IMR-90 (cell line): Measurements from ENCODE around the gene HNRNPC. TPM values are rescaled to one million over a fixed set of nuclear protein-coding genes. Genes with fewer than 3 reads are reported as not detected.
"Not testable (repeated sequence)": the region's sequence is repeated elsewhere in the genome, so short reads cannot be mapped to it uniquely, and the experiment has no call there.

Experiments used
- ATAC-seq: fragments of 200-7000 bp; cut with Tn5 transposase; 2 replicates; pipeline ENCODE4 v1.9.1; 2020; ENCODE audit warnings: low read depth, mild to moderate bottlenecking, moderate library complexity
- BruUV-seq: library from RNA; stranded (reverse); fragments of 400-500 nt; replicated peaks from 2 replicates; lab custom pipeline; 2021; lab: Mats Ljungman, UMichigan
- CTCF ChIA-PET: fragments of 300-600 bp; formaldehyde crosslinking; extraction: SDS; loops from one replicate; lab custom pipeline; 2021; ENCODE audit warnings: antibody characterized with exemption; lab: Yijun Ruan, JAX
- POLR2A ChIA-PET: fragments of 300-600 bp; sonication (Branson Sonifier 250); formaldehyde crosslinking; loops from one replicate; lab custom pipeline; 2022; ENCODE audit warnings: antibody characterized with exemption; ENCODE audit not compliant: unreplicated experiment; lab: Charles Lee
- DNase-seq: peaks from one replicate; pipeline ENCODE4 v3.0.0; 2013
- H2AFZ ChIP-seq: replicated peaks from 2 replicates; pipeline ENCODE3; 2013; ENCODE audit warnings: low read length, mild to moderate bottlenecking; ENCODE audit not compliant: poor library complexity
- H2AK5ac ChIP-seq: 2 replicates; pipeline ENCODE4 v1.6.1; 2013; ENCODE audit warnings: low read depth, low read length, inconsistent platforms
- H2AK9ac ChIP-seq: replicated peaks from 2 replicates; pipeline ENCODE3; 2013; ENCODE audit warnings: mild to moderate bottlenecking, low read depth, low read length, moderate library complexity; ENCODE audit not compliant: poor library complexity
- H2BK120ac ChIP-seq: 2 replicates; pipeline ENCODE4 v1.6.1; 2013; ENCODE audit warnings: low read depth, low read length, inconsistent platforms
- H2BK15ac ChIP-seq: 3 replicates; pipeline ENCODE4 v1.6.1; 2013; ENCODE audit warnings: low read depth, low read length, inconsistent platforms
- H2BK20ac ChIP-seq: 2 replicates; pipeline ENCODE4 v1.6.1; 2013; ENCODE audit warnings: low read depth, mild to moderate bottlenecking, inconsistent platforms, low read length, moderate library complexity
- H2BK5ac ChIP-seq: 2 replicates; pipeline ENCODE4 v1.6.1; 2013; ENCODE audit warnings: mild to moderate bottlenecking, low read depth, low read length, inconsistent platforms; ENCODE audit not compliant: poor library complexity, severe bottlenecking
- H3K14ac ChIP-seq: replicated peaks from 2 replicates; pipeline ENCODE4 v1.6.1; 2013; ENCODE audit warnings: low read depth, low read length, inconsistent platforms
- H3K18ac ChIP-seq: 2 replicates; pipeline ENCODE4 v1.6.1; 2013; ENCODE audit warnings: low read depth, low read length, control low read depth
- H3K23ac ChIP-seq: 2 replicates; pipeline ENCODE4 v1.6.1; 2013; ENCODE audit warnings: low read depth, low read length, inconsistent platforms
- H3K27ac ChIP-seq: 2 replicates; pipeline ENCODE4 v1.5.1; 2013; ENCODE audit warnings: mild to moderate bottlenecking, control low read depth, low read length; ENCODE audit not compliant: insufficient read depth
- H3K27me3 ChIP-seq: 2 replicates; pipeline ENCODE4 v1.6.1; 2013; ENCODE audit warnings: low read length; ENCODE audit not compliant: control insufficient read depth, insufficient read depth
- H3K36me3 ChIP-seq: 2 replicates; pipeline ENCODE4 v1.6.1; 2013; ENCODE audit warnings: low read length, mixed read lengths; ENCODE audit not compliant: control insufficient read depth, insufficient read depth
- H3K4ac ChIP-seq: 2 replicates; pipeline ENCODE4 v1.6.1; 2013; ENCODE audit warnings: low read depth, low read length, inconsistent platforms
- H3K4me1 ChIP-seq: 2 replicates; pipeline ENCODE4 v1.6.1; 2013; ENCODE audit warnings: low read length, mixed read lengths; ENCODE audit not compliant: control insufficient read depth, insufficient read depth
- H3K4me2 ChIP-seq: 2 replicates; pipeline ENCODE4 v1.6.1; 2013; ENCODE audit warnings: low read depth, mild to moderate bottlenecking, control low read depth, low read length, moderate library complexity
- H3K4me3 ChIP-seq: 2 replicates; pipeline ENCODE4 v1.5.1; 2013; ENCODE audit warnings: low read depth, mild to moderate bottlenecking, control low read depth, low read length, moderate library complexity; ENCODE audit not compliant: insufficient read depth
- H3K56ac ChIP-seq: 2 replicates; pipeline ENCODE4 v1.6.1; 2013; ENCODE audit warnings: low read length, inconsistent platforms; ENCODE audit not compliant: insufficient read depth; ENCODE audit errors: extremely low read depth
- H3K79me1 ChIP-seq, 2 experiments: 2 replicates each; pipeline ENCODE4 v1.6.1; 2013; ENCODE audit warnings: low read length in 2 of 2, inconsistent platforms in 1 of 2, low read depth in 1 of 2
- H3K9ac ChIP-seq: 2 replicates; pipeline ENCODE4 v1.6.1; 2013; ENCODE audit warnings: low read depth, low read length, control low read depth
- H3K9me1 ChIP-seq: 2 replicates; pipeline ENCODE4 v1.6.1; 2013; ENCODE audit warnings: low read length, inconsistent platforms; ENCODE audit not compliant: insufficient read depth
- H3K9me3 ChIP-seq: 2 replicates; pipeline ENCODE4 v1.6.1; 2013; ENCODE audit warnings: low read length; ENCODE audit not compliant: control insufficient read depth, insufficient read depth
- H4K20me1 ChIP-seq: 2 replicates; pipeline ENCODE4 v1.6.1; 2013; ENCODE audit warnings: low read length, inconsistent platforms; ENCODE audit not compliant: insufficient read depth
- H4K5ac ChIP-seq: 2 replicates; pipeline ENCODE4 v1.6.1; 2013; ENCODE audit warnings: mild to moderate bottlenecking, low read depth, low read length, control low read depth
- H4K8ac ChIP-seq, 2 experiments: 2 replicates each; pipeline ENCODE4 v1.6.1; 2013; ENCODE audit warnings: low read depth in 2 of 2, low read length in 2 of 2, control low read depth in 1 of 2, inconsistent platforms in 1 of 2
- H4K91ac ChIP-seq: 2 replicates; pipeline ENCODE4 v1.6.1; 2013; ENCODE audit warnings: low read depth, low read length, inconsistent platforms; ENCODE audit not compliant: insufficient read depth
- WGBS, 2 experiments: methylation state at CpG; one replicate each; pipeline versions ENCODE4 v1.1.5 to v1.1.7; 2013; ENCODE audit warnings: missing lambda C conversion rate in 2 of 2; ENCODE audit not compliant: insufficient read length in 1 of 2; ENCODE audit errors: extremely low coverage in 2 of 2; 5-methylcytosine and 5-hydroxymethylcytosine counted together
- dilution Hi-C: fragments of 300-500 bp; cut with HindIII; formaldehyde crosslinking; loops from one replicate; pipeline ENCODE4 v1.14.3; 2018; ENCODE audit warnings: low sequenced_read_pairs; ENCODE audit not compliant: unreplicated experiment
- in situ Hi-C: fragments of 300-500 bp; cut with MboI; formaldehyde crosslinking; loops from 3 replicates; pipeline ENCODE4 v1.14.3; 2019; ENCODE audit warnings: low sequenced_read_pairs, inconsistent platforms, mixed read lengths
- intact Hi-C: fragments of 100-400 bp; cut with micrococcal nuclease; formaldehyde crosslinking; loops from 2 replicates; pipeline ENCODE4 v1.10.0; 2022
- polyA plus RNA-seq, 3 experiments: library from polyadenylated mRNA; depleted of rRNA; stranded (reverse); fragments of >200 nt; gene quantifications; 2 replicates each; pipeline ENCODE4 v1.2.3, GENCODE V29; 2012; ENCODE audit warnings: low replicate concordance in 1 of 3
- total RNA-seq: library from RNA; depleted of rRNA; stranded (reverse); fragments of >200 nt; gene quantifications from 2 replicates; pipeline ENCODE4 v1.2.3, GENCODE V29; 2012

HNRNPC gene
- total and polyA plus RNA-seq, 2 of the 4 experiments (the other 2 are of a cell fraction): 308 to 615 TPM

GRCh38 chr14:21272661-21273060, 3.4 kb upstream of the HNRNPC start:
- POLR2A ChIA-PET, H3K27ac ChIP-seq, H3K79me1 ChIP-seq, H2AFZ ChIP-seq, intact Hi-C loops, H3K4me2 ChIP-seq, H2BK15ac ChIP-seq, H3K4me3 ChIP-seq, H3K27me3 ChIP-seq, H4K5ac ChIP-seq, H2BK20ac ChIP-seq, H3K18ac ChIP-seq, H2BK120ac ChIP-seq, ATAC-seq, H3K4me1 ChIP-seq, DNase-seq, H3K56ac ChIP-seq, dilution Hi-C loops, H3K9me1 ChIP-seq, H4K91ac ChIP-seq, H3K9me3 ChIP-seq, BruUV-seq, H3K4ac ChIP-seq, H2AK9ac ChIP-seq, H2BK5ac ChIP-seq, H3K23ac ChIP-seq, H3K14ac ChIP-seq, H3K36me3 ChIP-seq, in situ Hi-C loops, H4K8ac ChIP-seq, H2AK5ac ChIP-seq, H3K9ac ChIP-seq: not testable (repeated sequence)
- 91% methylated on average over 6 of the region's 17 CpGs; no CpG with 5 or more reads in 1 of the 2 experiments for WGBS, 2 experiments
- CTCF ChIA-PET: interaction anchor here (0.8 kb wide), 1 partner anchor 11 kb away, joined by 3 read pairs; no protein-coding TSS in a partner anchor
- H4K20me1 ChIP-seq: peaks cover 16% of the 10 kb centered on the region
